ENCODE measurements around the gene NDFIP2. TPM values are rescaled to one million over a fixed set of nuclear protein-coding genes. Genes with fewer than 3 reads are reported as not detected.

NDFIP2 gene
- total RNA-seq, 1 donor from 2014 or later: 34.1 TPM

- DNase-seq: no peak
- TF ChIP-seq CTCF (IDR thresholded peaks at IDR 0.05): no peak
- Histone ChIP-seq H3K27ac (no peak overlapping the region), H3K9me3 (no peaks in the 10 kb centered on the region), H3K4me1 (no peaks in the 10 kb centered on the region), H3K27me3 (no peaks in the 10 kb centered on the region), H3K36me3 (no peaks in the 10 kb centered on the region), H3K4me3 (no peak overlapping the region)
- ATAC-seq: no peak
- intact Hi-C loops (cut with DNase I): loop anchor here (5.0 kb wide), 1 partner anchor 122 kb away; no protein-coding TSS in a partner anchor
Observed at GRCh38 chr13:79543883-79544282, 62.9 kb downstream of the NDFIP2 start.

GRCh38 chr13:79547211-79548195 is 66.5 kb downstream of the NDFIP2 start:
- DNase-seq (no peak), ATAC-seq (no peak)
- Histone ChIP-seq H3K9me3 (no peaks in the 10 kb centered on the region), H3K27me3 (no peaks in the 10 kb centered on the region), H3K4me3 (no peak overlapping the region), H3K27ac (no peak overlapping the region), H3K4me1 (no peaks in the 10 kb centered on the region), H3K36me3 (no peaks in the 10 kb centered on the region)
- TF ChIP-seq CTCF (IDR thresholded peaks at IDR 0.05): no peak
- intact Hi-C loops (cut with DNase I): no loop called here

GRCh38 chr13:79548902-79549301 is 67.9 kb downstream of the NDFIP2 start:
- H3K36me3 ChIP-seq: no peaks in the 10 kb centered on the region
- no peak overlapping the region for H3K27ac ChIP-seq
- ATAC-seq: no peak
- TF ChIP-seq CTCF (IDR thresholded peaks at IDR 0.05): peak; percentile 5
- H3K9me3 ChIP-seq: no peaks in the 10 kb centered on the region
- no peaks in the 10 kb centered on the region for H3K4me1 ChIP-seq
- no peak overlapping the region for H3K4me3 ChIP-seq
- no peak for DNase-seq
- no peaks in the 10 kb centered on the region for H3K27me3 ChIP-seq
- intact Hi-C loops (cut with DNase I): no loop called here

- no peaks in the 10 kb centered on the region for H3K27me3 ChIP-seq
- TF ChIP-seq CTCF (IDR thresholded peaks at IDR 0.05): no peak
- no peaks in the 10 kb centered on the region for H3K36me3 ChIP-seq
- no peaks in the 10 kb centered on the region for H3K9me3 ChIP-seq
- ATAC-seq (peak; percentile 51), DNase-seq (no peak)
- intact Hi-C loops (cut with DNase I): no loop called here
- H3K27ac ChIP-seq: no peak overlapping the region
- no peak overlapping the region for H3K4me3 ChIP-seq
- no peaks in the 10 kb centered on the region for H3K4me1 ChIP-seq
Observed at GRCh38 chr13:79549355-79550106, 68.6 kb downstream of the NDFIP2 start.

GRCh38 chr13:79557666-79558065 is 76.7 kb downstream of the NDFIP2 start:
- Histone ChIP-seq H3K9me3 (peaks cover 10% of the 10 kb centered on the region), H3K4me1 (no peaks in the 10 kb centered on the region), H3K27ac (no peak overlapping the region), H3K27me3 (no peaks in the 10 kb centered on the region), H3K36me3 (no peaks in the 10 kb centered on the region), H3K4me3 (no peak overlapping the region)
- no peak for TF ChIP-seq CTCF (IDR thresholded peaks at IDR 0.05)
- ATAC-seq (no peak), DNase-seq (no peak)
- intact Hi-C loops (cut with DNase I): no loop called here

All from upper lobe of right lung (tissue), 1 donor.